CD4-positive, alpha-beta T cell treated with Interleukin-17A for 4 hours (primary cell): Measurements from ENCODE around the gene ADARB1.

ENCODE experiments used
- DNase-seq: peaks from one replicate; pipeline ENCODE4 v3.0.0-alpha.2; 2020; ENCODE audit warnings: mixed read lengths

ADARB1 gene

DNA sequence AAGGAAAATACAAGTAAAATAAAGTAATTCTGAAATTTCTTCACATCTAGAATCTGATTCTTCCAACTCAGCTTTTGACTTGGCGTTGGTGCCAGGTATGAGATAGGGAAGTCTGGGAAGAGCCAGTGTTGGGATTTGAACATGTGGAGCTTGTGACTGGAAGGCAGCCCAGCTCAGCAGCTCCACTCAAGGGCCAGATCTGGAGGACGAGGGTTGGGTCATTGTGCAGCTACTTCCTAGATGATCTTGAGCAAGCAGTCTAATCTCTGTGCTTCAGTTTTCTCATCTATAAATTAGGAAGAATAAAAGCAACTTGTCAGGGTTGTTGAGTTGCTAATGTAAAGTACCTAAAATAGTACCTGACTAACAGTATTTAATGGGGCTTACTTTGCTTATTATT, 5.0 kb downstream of the ADARB1 start:
- DNase-seq: no peak

- no peak for DNase-seq
Measured at GRCh38 chr21:45080232-45080631, 5.9 kb downstream of the ADARB1 start.

DNA sequence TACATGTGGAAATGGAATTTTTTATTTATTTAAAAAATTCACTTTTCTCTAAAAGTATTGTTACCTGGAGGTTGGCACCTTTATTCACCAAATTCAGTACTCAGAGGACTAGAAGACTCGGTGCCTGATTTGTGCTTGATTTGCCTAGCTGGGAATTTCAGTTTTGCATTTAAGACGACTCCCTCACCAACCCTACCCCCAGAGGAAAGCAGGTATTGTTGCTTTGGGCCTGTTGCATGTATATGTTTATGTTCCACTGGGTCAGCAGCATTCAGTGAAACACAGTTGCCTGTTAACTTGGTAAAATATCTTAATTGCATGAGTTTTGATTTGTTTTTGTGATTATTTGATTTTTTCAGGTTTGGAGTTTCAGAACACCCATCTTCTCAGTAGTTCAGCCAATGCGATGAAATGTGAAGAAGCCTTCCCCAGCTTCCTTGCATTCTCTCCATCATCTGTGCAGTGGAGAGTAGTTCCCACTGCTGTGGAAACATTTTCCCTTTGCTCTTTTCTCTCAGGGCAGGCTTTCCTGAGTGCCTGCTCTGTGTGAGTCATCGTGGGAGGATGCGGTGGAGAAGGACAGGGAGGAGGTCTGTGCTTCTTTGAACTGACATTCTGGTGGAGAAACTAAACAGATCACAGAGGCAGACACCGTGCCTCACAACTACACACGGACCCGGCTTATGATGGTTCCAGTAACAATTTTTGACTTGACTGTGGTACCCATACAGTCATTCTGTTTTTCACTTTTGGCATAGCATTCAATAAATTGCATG, 6.4 kb downstream of the ADARB1 start:
- DNase-seq: peak; percentile 73

DNA sequence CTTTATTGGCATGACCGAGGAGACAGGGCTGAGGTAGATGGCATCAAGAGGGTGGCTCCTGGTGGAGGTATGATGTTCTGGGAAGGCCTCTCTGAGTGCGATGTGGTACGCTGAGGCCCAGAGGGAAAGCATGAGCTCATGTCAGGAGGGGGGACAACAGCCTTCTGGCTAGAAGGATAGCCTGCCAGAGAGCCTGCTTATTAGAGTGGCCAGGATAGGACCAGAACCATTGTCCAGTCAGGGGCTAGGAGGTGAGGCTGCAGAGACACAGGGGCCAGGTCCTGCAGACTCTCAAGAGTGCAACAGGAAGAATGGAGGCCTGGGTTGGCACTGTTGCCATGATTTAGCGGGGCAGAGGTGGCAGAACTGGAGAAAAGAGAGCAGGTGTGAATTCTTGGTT, 7.3 kb downstream of the ADARB1 start:
- DNase-seq: no peak

DNA sequence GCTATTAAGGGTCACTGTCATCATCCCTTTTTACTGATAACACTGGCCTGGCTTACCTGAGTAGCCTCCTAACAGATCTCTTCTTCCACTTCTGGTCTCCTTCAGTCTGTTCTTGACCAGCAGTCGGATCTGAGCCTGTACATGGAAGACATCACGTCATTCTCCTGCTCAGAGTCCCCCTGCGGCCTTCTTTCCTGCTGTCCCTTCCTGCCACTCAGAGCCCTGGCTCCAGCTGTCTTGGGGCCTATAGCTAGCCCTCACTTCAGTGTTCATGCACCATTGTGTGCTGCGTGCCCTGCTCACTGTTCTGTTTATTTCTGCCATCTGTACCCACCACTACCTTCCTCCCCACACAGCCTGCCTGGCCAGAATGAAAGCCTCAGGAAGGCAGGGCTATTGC, 8.4 kb downstream of the ADARB1 start:
- no peak for DNase-seq

DNA sequence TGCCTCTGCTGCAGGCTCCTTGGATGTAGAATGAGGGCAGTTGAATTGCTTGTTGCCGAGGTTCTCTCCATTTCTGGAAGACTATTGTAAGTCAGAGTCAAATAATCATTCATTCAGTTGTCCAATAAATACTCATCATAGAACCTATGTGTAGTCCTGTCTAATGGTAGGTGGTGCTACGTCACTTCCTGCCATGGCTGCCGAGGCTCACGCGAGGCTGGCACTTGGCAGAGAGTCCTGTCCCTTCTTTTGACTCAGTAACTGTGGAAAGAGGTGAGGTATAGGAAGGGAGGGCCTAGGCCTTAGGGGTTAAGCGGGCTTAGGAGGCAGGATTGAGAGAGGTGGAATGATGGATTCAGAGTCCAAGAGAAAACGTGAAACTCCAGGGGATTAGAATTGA, 9.7 kb downstream of the ADARB1 start:
- DNase-seq: peak; percentile 41

DNA sequence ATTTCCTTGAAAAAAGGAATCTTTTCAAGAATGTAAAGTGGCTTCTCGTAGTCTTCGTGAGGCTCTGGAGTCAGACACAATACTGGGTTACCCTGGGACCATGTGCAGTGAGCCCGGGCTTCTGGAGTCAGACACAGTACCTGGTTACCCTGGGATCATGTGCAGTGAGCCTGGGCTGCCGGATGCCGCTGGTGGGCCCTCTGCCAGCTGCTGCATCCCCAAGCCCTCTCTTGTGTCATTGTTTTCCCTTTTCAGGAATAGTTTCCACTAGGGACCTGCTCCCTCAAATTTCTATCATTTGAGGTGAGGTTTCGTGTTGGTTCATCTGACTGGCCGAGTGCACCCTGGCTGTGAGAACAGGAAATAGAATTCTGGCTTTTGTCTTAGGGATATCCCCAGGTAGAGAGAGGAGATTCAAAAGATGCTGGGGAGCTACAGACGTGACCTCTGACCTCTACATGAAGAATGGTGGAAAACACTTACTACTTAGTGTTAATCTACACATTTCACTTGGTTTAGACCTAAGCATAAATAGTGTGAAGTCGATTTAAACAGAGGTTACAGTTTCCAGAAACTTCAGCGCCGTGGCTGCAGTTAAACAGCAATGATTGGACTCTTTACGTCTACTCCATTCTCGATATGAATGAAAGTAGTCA, 10.6 kb downstream of the ADARB1 start:
- no peak for DNase-seq

DNA sequence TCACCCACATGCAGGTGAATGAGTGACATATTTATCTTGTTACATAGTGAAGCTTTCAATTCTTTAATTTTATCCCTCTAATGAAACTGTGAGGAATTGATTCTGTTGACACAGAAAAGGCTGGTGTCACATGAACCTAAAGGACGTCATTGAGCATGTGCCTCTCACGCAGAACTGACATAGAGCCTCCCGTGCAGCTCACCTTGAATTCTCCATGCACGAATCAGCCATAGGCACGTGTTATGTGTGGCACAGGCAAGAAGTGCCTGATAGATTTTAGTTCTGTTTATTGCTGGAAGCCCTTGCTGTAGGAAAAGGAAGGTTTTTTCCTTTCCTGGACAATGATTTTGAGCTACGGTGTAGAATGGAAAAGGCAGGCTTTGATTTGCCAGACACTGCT, 11.3 kb downstream of the ADARB1 start:
- DNase-seq: no peak

GRCh38 chr21:45086337-45086958, 12.1 kb downstream of the ADARB1 start:
- no peak for DNase-seq

GRCh38 chr21:45087022-45087823, 12.8 kb downstream of the ADARB1 start:
- peak; percentile 16 for DNase-seq

DNA sequence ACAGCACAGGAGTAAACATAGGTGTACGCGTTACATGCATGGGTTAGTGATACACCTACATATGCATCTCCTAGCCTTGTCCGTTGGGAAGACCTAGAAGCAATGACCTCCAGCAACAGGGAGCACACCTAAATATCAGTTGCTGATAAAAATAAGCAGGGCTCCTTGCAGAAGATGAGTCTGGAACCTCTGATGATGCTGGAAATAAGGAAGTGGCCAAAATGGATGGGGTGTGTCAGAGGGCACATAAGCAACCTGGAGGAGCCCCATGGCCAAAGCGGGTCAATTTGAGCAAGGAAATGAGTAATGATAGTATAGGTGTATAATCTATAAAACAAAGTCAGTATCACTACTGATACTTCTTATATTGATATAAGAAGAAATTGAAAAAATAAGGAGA, 13.7 kb downstream of the ADARB1 start:
- DNase-seq: no peak

DNA sequence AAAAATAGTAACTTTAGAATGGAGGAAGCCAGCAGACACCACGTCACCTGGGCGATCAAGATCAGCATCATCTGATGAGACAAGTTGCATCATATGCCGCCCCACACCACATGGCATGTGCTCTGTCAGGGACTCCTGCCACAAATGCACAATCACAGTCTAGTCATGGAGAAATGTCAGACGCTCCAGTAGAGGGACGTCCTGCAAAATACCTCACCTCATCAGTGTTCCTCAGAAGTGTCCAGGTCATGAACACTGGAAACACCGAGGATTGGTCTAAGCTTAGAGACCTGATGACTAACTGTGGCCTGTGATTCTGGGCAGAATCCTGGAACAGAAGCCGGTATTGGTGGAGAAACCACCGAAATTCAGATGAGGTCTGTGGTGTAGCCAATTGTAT, 14.3 kb downstream of the ADARB1 start:
- DNase-seq: no peak

- DNase-seq: no peak
Measured at GRCh38 chr21:45089964-45090363, 15.6 kb downstream of the ADARB1 start.

GRCh38 chr21:45090966-45091365, 16.6 kb downstream of the ADARB1 start:
- no peak for DNase-seq

DNA sequence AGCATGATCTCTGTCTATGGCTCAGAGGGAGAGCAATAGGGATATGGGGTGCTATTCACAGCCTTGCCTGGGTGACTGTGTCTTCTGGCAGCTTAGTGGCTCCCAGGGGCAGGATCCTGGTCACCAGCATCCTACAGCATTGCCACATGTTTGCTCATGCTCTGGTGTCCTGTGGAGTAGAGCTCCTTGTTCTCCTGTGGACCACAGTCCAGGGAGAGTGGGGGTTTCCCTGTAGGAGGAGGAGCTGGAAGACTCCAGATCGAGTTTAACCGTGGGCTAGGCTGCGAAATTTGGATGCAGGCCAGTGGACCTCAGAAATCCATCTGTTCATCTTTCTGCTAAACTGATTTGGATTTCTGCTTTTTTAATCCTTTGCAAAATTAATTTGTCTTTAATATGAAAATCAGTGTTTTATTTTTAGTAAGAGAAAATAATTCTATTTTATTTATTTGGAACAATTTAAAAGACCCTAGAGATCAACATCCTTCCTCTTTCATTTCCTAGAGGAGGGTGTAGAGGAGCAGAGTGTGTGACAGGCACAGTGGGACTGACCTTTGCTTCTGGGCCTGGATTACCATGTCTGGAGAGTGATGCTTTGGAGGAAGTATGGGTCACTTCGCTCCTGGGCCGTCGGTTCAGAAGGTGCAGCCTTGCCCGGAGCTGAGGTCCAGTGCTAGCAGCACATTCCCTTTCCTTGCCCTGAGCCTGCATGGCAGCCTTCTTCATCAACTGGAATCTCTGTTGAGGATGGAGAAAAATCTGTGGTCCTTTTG, 17.4 kb downstream of the ADARB1 start:
- no peak for DNase-seq

- no peak for DNase-seq
Measured at GRCh38 chr21:45093035-45093532, 18.7 kb downstream of the ADARB1 start.

- no peak for DNase-seq
Measured at GRCh38 chr21:45094412-45094811, 20.0 kb downstream of the ADARB1 start.

- DNase-seq: no peak
Measured at GRCh38 chr21:45095505-45095904, 21.1 kb downstream of the ADARB1 start.

DNA sequence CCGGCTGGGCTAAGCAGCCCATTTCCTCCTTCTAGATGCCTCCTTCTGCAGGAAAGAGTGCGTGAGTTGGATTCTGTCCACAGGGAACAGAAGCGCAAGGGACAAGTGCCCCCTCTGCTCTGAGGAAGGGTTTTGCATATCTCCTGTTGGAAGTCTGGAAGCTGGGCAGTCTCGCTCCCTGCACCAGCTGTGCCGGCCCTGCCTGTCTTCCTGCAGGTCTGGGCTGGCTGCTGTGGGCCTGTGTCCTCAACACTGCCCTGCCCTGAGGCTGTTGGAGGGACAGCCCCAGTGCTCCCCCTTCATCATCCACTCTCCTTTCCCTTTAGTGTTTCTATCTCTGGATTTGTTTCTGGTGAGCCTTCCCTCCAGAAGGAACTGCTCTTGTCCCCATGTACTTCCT, 21.8 kb downstream of the ADARB1 start:
- DNase-seq: no peak

- DNase-seq: no peak
Measured at GRCh38 chr21:45097827-45098387, 23.5 kb downstream of the ADARB1 start.

- no peak for DNase-seq
Measured at GRCh38 chr21:45098867-45099266, 24.5 kb downstream of the ADARB1 start.

GRCh38 chr21:45099571-45099970, 25.2 kb downstream of the ADARB1 start:
- no peak for DNase-seq
